ENCODE measurements around the gene RARA. TPM values are rescaled to one million over a fixed set of nuclear protein-coding genes. Genes with fewer than 3 reads are reported as not detected.
A peak's percentile ranks its signal among the peaks of the same experiment; 100 is the strongest.

RARA gene
- total RNA-seq, 1 donor from 2014 or later: 79.6 TPM

DNA sequence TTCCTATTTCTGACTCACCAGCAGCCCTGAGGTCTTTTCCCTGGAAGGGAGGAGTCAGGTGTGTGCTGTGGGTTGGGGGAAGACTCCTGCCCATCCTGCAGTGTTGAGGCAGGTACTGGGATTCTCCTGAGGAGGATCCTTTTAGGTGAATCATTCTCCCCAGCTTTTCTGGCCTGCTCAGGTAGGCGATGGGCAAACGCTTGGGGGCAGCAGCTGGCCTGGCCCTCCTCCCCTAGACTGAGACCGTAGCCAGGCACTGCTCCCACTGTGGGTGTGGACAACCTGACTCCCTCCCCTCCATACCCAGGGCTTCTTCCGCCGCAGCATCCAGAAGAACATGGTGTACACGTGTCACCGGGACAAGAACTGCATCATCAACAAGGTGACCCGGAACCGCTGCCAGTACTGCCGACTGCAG, 40.5 kb downstream of the RARA start:
- no peak for DNase-seq (ENCODE audit: low spot score in 2 of 2, unreplicated experiment in 2 of 2)
- Mint-ChIP-seq H3K4me3 (peak overlapping the region; percentile 43), H3K27me3 (ENCODE audit: low read depth) (no peaks in the 10 kb centered on the region), H3K4me1 (peaks cover 85% of the 10 kb centered on the region), H3K9me3 (no peaks in the 10 kb centered on the region), H3K36me3 (peaks cover 21% of the 10 kb centered on the region), H3K27ac (peak overlapping the region; percentile 91)
- TF ChIP-seq, protein P1, sequence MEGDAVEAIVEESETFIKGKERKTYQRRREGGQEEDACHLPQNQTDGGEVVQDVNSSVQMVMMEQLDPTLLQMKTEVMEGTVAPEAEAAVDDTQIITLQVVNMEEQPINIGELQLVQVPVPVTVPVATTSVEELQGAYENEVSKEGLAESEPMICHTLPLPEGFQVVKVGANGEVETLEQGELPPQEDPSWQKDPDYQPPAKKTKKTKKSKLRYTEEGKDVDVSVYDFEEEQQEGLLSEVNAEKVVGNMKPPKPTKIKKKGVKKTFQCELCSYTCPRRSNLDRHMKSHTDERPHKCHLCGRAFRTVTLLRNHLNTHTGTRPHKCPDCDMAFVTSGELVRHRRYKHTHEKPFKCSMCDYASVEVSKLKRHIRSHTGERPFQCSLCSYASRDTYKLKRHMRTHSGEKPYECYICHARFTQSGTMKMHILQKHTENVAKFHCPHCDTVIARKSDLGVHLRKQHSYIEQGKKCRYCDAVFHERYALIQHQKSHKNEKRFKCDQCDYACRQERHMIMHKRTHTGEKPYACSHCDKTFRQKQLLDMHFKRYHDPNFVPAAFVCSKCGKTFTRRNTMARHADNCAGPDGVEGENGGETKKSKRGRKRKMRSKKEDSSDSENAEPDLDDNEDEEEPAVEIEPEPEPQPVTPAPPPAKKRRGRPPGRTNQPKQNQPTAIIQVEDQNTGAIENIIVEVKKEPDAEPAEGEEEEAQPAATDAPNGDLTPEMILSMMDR (IDR thresholded peaks at IDR 0.05; ENCODE audit: unreplicated experiment): no peak

DNA sequence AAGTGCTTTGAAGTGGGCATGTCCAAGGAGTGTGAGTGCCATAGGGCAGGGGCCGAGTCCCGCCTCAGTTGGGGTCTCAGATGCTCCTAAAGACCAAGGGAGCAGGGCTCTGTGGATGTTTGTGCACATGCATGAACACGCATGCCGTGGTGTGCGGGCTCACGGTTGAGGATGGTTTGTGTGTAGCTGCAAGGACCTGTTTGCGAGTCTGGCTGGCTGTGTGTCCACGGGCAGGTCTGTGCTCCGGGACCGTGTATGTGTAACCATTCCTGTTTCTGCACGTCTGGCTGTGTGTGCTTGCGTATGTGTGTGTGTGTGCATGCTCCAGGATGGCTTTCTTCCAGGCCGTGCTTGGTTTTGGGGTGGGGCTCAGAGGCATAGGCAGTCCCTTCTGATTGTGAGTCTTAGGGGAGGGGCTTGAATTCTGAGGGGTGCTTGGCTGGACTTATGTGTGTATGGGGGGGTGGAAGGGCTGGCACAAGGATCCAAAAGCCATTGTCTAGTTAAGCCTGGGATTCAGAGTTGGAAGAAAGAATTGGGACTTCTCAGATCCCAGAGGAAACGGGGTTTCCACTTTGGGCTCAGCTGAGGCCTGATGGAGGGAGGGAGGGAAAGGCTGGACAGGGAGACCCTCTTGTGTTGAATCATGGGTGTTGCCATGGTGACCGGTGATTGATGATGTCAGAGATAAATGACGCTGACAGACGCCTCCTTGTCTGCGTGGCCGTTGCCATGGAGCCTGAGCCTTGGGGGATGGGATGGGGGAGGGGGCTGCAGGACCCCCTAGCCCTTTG, 41.1 kb downstream of the RARA start:
- peaks cover 84% of the 10 kb centered on the region for H3K4me1 Mint-ChIP-seq
- no peaks in the 10 kb centered on the region for H3K27me3 Mint-ChIP-seq (ENCODE audit: low read depth)
- H3K9me3 Mint-ChIP-seq: no peaks in the 10 kb centered on the region
- peak; percentile 61 to 77 for DNase-seq (ENCODE audit: low spot score in 2 of 2, unreplicated experiment in 2 of 2)
- H3K36me3 Mint-ChIP-seq: peaks cover 21% of the 10 kb centered on the region
- TF ChIP-seq, protein P1 (IDR thresholded peaks at IDR 0.05; ENCODE audit: unreplicated experiment): no peak
- peak overlapping the region; percentile 49 for H3K4me3 Mint-ChIP-seq
- H3K27ac Mint-ChIP-seq: peak overlapping the region; percentile 91

DNA sequence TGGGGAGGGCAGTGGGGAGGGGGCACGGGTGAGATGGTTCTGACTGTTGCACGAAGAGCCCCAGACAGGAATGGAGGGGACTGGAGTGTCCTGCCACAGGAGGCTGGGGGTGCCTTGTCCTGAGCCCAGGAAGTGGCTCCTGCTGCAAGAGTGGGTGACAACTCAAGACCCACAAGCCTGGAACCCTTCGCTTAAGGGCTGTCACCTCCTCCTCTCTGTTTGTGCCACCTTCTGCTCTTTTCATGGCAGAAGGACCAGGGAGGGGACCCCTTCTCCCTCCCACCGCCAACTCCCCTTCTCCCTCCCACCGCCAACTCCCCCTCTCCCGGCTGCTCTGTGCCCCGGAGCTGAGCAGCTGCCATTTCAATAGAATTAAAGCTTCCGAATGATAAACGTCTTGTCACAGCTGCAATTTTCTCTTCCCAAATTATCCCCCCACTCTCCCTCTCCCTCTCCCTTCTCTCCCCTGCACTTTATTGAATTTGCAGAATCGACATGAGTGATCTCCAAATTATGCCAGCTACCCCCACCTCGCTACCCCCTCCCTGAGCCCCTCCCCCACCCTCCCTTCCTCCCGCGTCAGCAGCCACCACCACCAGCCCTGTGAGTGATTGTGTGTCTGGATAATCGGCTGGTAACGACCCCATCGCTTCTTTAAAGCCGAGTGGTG, 41.8 kb downstream of the RARA start:
- TF ChIP-seq, protein P1 (IDR thresholded peaks at IDR 0.05; ENCODE audit: unreplicated experiment): no peak
- DNase-seq (ENCODE audit: low spot score in 2 of 2, unreplicated experiment in 2 of 2): peak in 1 of 2 experiments; percentile 53
- H3K4me3 Mint-ChIP-seq: peak overlapping the region; percentile 49
- peaks cover 80% of the 10 kb centered on the region for H3K4me1 Mint-ChIP-seq
- no peaks in the 10 kb centered on the region for H3K9me3 Mint-ChIP-seq
- no peaks in the 10 kb centered on the region for H3K27me3 Mint-ChIP-seq (ENCODE audit: low read depth)
- peak overlapping the region; percentile 91 for H3K27ac Mint-ChIP-seq
- H3K36me3 Mint-ChIP-seq: peaks cover 25% of the 10 kb centered on the region

DNA sequence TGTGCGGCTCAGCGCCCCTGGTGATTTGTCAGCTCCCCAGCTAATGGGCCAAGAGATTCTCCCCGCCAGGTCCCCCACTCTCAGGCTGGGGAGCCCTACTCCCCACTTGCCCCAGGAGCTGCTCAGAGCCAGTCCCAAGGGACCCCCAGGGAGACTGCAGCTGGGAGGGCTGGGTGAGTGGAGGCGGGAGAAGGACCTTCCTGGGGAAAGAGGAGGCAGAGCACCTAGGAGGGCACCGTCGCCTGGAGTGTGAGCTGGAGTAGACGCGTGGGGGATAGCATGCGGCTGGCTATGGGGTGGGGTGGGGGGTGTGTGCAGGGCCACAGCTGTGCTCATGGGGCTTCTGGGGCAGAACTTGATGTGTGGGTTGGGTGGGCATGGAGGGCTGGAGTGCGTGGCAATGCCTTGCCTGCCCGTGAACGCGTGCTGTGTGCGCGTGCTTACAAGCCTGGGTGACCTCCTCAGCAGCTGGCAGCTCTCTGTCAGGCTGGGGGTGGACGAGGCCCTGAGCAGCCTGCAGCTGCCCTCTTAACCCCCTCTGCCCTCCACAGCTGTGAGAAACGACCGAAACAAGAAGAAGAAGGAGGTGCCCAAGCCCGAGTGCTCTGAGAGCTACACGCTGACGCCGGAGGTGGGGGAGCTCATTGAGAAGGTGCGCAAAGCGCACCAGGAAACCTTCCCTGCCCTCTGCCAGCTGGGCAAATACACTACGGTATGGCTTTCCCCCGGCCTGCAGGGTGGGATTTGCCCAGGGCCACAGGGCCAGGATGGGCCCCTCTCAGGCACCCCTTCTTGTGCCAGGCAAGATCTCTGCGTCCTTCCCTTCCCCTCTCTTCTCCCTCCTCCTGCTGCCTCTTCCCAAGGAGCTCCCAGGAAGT, 42.6 kb downstream of the RARA start:
- Mint-ChIP-seq H3K4me3 (no peak overlapping the region), H3K4me1 (peaks cover 72% of the 10 kb centered on the region), H3K36me3 (peaks cover 25% of the 10 kb centered on the region), H3K27me3 (ENCODE audit: low read depth) (no peaks in the 10 kb centered on the region), H3K27ac (peak overlapping the region; percentile 91), H3K9me3 (no peaks in the 10 kb centered on the region)
- DNase-seq (ENCODE audit: low spot score in 2 of 2, unreplicated experiment in 2 of 2): no peak
- TF ChIP-seq, protein P1 (IDR thresholded peaks at IDR 0.05; ENCODE audit: unreplicated experiment): no peak

DNA sequence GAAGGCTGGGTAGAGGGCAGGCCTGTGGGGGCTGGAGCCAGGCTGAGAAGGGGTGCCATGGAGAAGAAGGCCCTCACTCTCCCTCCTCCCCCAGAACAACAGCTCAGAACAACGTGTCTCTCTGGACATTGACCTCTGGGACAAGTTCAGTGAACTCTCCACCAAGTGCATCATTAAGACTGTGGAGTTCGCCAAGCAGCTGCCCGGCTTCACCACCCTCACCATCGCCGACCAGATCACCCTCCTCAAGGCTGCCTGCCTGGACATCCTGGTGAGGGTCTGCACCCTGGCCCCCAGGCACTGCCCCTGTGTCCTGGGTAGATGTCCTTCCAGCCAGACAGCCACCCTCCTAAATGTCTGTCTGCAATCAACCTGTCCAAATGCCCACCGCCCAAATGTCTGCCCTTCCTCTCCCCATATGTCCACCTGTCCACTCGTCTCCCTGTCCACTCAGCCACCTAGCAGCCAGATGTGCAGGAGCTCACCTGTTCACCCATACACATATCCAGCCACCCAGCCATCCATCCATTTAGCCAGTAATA, 43.3 kb downstream of the RARA start:
- no peak overlapping the region for H3K27ac Mint-ChIP-seq
- peaks cover 65% of the 10 kb centered on the region for H3K4me1 Mint-ChIP-seq
- no peaks in the 10 kb centered on the region for H3K27me3 Mint-ChIP-seq (ENCODE audit: low read depth)
- TF ChIP-seq, protein P1 (IDR thresholded peaks at IDR 0.05; ENCODE audit: unreplicated experiment): no peak
- H3K36me3 Mint-ChIP-seq: peaks cover 25% of the 10 kb centered on the region
- no peak overlapping the region for H3K4me3 Mint-ChIP-seq
- H3K9me3 Mint-ChIP-seq: no peaks in the 10 kb centered on the region
- no peak for DNase-seq (ENCODE audit: low spot score in 2 of 2, unreplicated experiment in 2 of 2)

Measured in mesothelial cell of epicardium (in vitro differentiated cells).